ENCODE results near the gene ENC1.

- TF ChIP-seq CTCF (IDR thresholded peaks at IDR 0.05; ENCODE audit: poor library complexity) = no peak
- TF ChIP-seq EZH2 (IDR thresholded peaks at IDR 0.05; ENCODE audit: borderline replicate concordance) = no peak
These were observed 13.9 kb downstream of the ENC1 start for GRCh38 chr5:74626386-74627222.

Measured in hepatocyte (in vitro differentiated cells).